PC-3 (cell line): Measurements from ENCODE around the gene NR2F2. TPM values are rescaled to one million over a fixed set of nuclear protein-coding genes. Genes with fewer than 3 reads are reported as not detected.
A peak's percentile ranks its signal among the peaks of the same experiment; 100 is the strongest.

Experiments
- ATAC-seq: fragments of 200-7000 bp; cut with Tn5 transposase; 2 replicates; pipeline ENCODE4 v1.9.1; 2020; ENCODE audit warnings: mild to moderate bottlenecking, moderate library complexity
- BruUV-seq: library from RNA; stranded (reverse); fragments of 400-500 nt; replicated peaks from 2 replicates; lab custom pipeline; 2021; lab: Mats Ljungman, UMichigan
- CTCF ChIA-PET: fragments of 300-600 bp; sonication (Branson Sonifier 250); formaldehyde crosslinking; loops from one replicate; lab custom pipeline; 2022; ENCODE audit warnings: antibody characterized with exemption; lab: Charles Lee
- POLR2A ChIA-PET: fragments of 300-600 bp; sonication (Branson Sonifier 250); formaldehyde crosslinking; loops from one replicate; lab custom pipeline; 2022; ENCODE audit warnings: antibody characterized with exemption; ENCODE audit not compliant: unreplicated experiment; lab: Charles Lee
- DNase-seq: peaks from one replicate; pipeline ENCODE4 v3.0.0-alpha.2; 2015
- H2AFZ ChIP-seq: fragments of 300-600 bp; sonication (generic); 2 replicates; pipeline ENCODE4 v1.6.0; 2016; ENCODE audit warnings: antibody characterized with exemption, low read length
- H3F3A ChIP-seq: fragments of 300-600 bp; sonication (generic); one replicate; pipeline ENCODE4 v1.6.0; 2017; ENCODE audit warnings: antibody characterized with exemption, low read length, control low read depth, mild to moderate bottlenecking; ENCODE audit not compliant: unreplicated experiment
- H3K27ac ChIP-seq: fragments of 300-600 bp; sonication (generic); 2 replicates; pipeline ENCODE4 v1.5.1; 2016; ENCODE audit warnings: mild to moderate bottlenecking, low read length
- H3K27me3 ChIP-seq: fragments of 300-600 bp; sonication (generic); 2 replicates; pipeline ENCODE4 v1.6.1; 2016; ENCODE audit warnings: low read length, mixed read lengths
- H3K36me3 ChIP-seq: fragments of 300-600 bp; sonication (generic); 2 replicates; pipeline ENCODE4 v1.6.1; 2016; ENCODE audit warnings: low read depth, mixed run types, low read length, mixed read lengths
- H3K4me1 ChIP-seq: fragments of 300-600 bp; sonication (generic); 2 replicates; pipeline ENCODE4 v1.5.1; 2016; ENCODE audit warnings: low read length; ENCODE audit not compliant: insufficient read depth
- H3K4me2 ChIP-seq: fragments of 300-600 bp; sonication (generic); 2 replicates; pipeline ENCODE4 v1.6.0; 2016; ENCODE audit warnings: low read length
- H3K4me3 ChIP-seq: fragments of 300-600 bp; sonication (generic); 2 replicates; pipeline ENCODE4 v1.5.1; 2016; ENCODE audit warnings: mild to moderate bottlenecking, low read length, mixed read lengths
- H3K79me2 ChIP-seq: fragments of 300-600 bp; sonication (generic); 2 replicates; pipeline ENCODE4 v1.6.1; 2017; ENCODE audit warnings: low read length, mixed read lengths
- H3K9ac ChIP-seq: fragments of 300-600 bp; sonication (generic); 2 replicates; pipeline ENCODE4 v1.6.0; 2016; ENCODE audit warnings: mild to moderate bottlenecking, low read length
- H3K9me2 ChIP-seq: fragments of 300-600 bp; sonication (generic); replicated peaks from 2 replicates; pipeline ENCODE4 v1.6.1; 2016; ENCODE audit warnings: mixed run types, low read length, mixed read lengths
- H3K9me3 ChIP-seq: fragments of 300-600 bp; sonication (generic); 2 replicates; pipeline ENCODE4 v1.6.1; 2016; ENCODE audit warnings: low read length, mixed read lengths
- H4K20me1 ChIP-seq: fragments of 300-600 bp; sonication (generic); 2 replicates; pipeline ENCODE4 v1.6.1; 2016; ENCODE audit warnings: low read length, mixed read lengths
- CTCF ChIP-seq: fragments of 300-600 bp; sonication (generic); conservative IDR thresholded peaks from 2 replicates; pipeline ENCODE4 v1.5.1; 2017; ENCODE audit warnings: antibody characterized with exemption, low read depth, mild to moderate bottlenecking, low read length
- EZH2 ChIP-seq: fragments of 300-600 bp; sonication (generic); IDR thresholded peaks from one replicate; pipeline ENCODE4 v1.6.1; 2017; ENCODE audit warnings: antibody characterized with exemption, mild to moderate bottlenecking, low read length; ENCODE audit not compliant: unreplicated experiment
- EZH2phosphoT487 ChIP-seq: fragments of 300-600 bp; sonication (generic); IDR thresholded peaks from 2 replicates; pipeline ENCODE4 v1.6.1; 2018; ENCODE audit warnings: mild to moderate bottlenecking, antibody characterized with exemption, low read length, borderline replicate concordance
- intact Hi-C: fragments of 100-400 bp; cut with micrococcal nuclease; formaldehyde crosslinking; loops from 2 replicates; pipeline ENCODE4 v1.9.0; 2023
- total RNA-seq: library from RNA; depleted of rRNA; stranded (reverse); fragments of >200 nt; gene quantifications from 2 replicates; pipeline ENCODE4 v1.2.3, GENCODE V29; 2014

The NR2F2 gene
- total RNA-seq, 1 experiment from 2014 or later: 19.6 TPM

GRCh38 chr15:96316953-96317629 is 13.4 kb upstream of the NR2F2 start:
- no peak overlapping the region for H3K9ac ChIP-seq
- POLR2A ChIA-PET: no interaction called here
- no peak overlapping the region for H3K4me2 ChIP-seq

GRCh38 chr15:96320107-96320506 is 10.4 kb upstream of the NR2F2 start:
- no peak overlapping the region for H3K4me3 ChIP-seq
- no peak overlapping the region for H3K9ac ChIP-seq
- TF ChIP-seq CTCF (no peak), EZH2phosphoT487 (no peak), EZH2 (no peak)
- DNase-seq: no peak
- no peaks in the 10 kb centered on the region for H3K36me3 ChIP-seq
- no peak overlapping the region for H3K27ac ChIP-seq
- BruUV-seq: no TSS peak
- no peaks in the 10 kb centered on the region for H4K20me1 ChIP-seq
- no peak overlapping the region for H2AFZ ChIP-seq
- ChIA-PET CTCF (no interaction called here), POLR2A (interaction anchor here (0.6 kb wide), 1 partner anchor 35 kb away, joined by 5 read pairs; no protein-coding TSS in a partner anchor)
- no peaks in the 10 kb centered on the region for H3K9me2 ChIP-seq
- intact Hi-C loops: loop anchor here (10.0 kb wide), 1 partner anchor 915 kb away; no protein-coding TSS in a partner anchor
- no peak overlapping the region for H3K4me2 ChIP-seq
- H3K27me3 ChIP-seq: no peaks in the 10 kb centered on the region
- H3F3A ChIP-seq: no peaks in the 10 kb centered on the region
- peaks cover 23% of the 10 kb centered on the region for H3K4me1 ChIP-seq
- peaks cover 22% of the 10 kb centered on the region for H3K79me2 ChIP-seq
- no peak for ATAC-seq
- H3K9me3 ChIP-seq: no peaks in the 10 kb centered on the region

More at GRCh38 chr15:96316953-96317629, 13.4 kb upstream of the NR2F2 start:
- intact Hi-C loops: no loop called here
- no peaks in the 10 kb centered on the region for H3K36me3 ChIP-seq
- H3K9me3 ChIP-seq: no peaks in the 10 kb centered on the region
- H3K9me2 ChIP-seq: no peaks in the 10 kb centered on the region
- no TSS peak for BruUV-seq
- ATAC-seq (no peak), DNase-seq (peak; percentile 13)
- H4K20me1 ChIP-seq: no peaks in the 10 kb centered on the region
- H3K79me2 ChIP-seq: no peaks in the 10 kb centered on the region
- no peak overlapping the region for H3K4me3 ChIP-seq
- no peak overlapping the region for H3K27ac ChIP-seq
- CTCF ChIA-PET: no interaction called here
- TF ChIP-seq EZH2 (no peak), CTCF (no peak), EZH2phosphoT487 (no peak)
- H2AFZ ChIP-seq: 0 out of 2 replicates have a peak overlapping the region, but pooled peaks have one; percentile 15
- no peaks in the 10 kb centered on the region for H3K27me3 ChIP-seq
- H3F3A ChIP-seq: no peaks in the 10 kb centered on the region
- H3K4me1 ChIP-seq: peaks cover 14% of the 10 kb centered on the region
